ENCODE results near the gene RAB6A.
"Not testable (repeated sequence)": the region's sequence is repeated elsewhere in the genome, so short reads cannot be mapped to it uniquely, and the experiment has no call there.

Gene RAB6A

GRCh38 chr11:73743045-73743444 is 17.8 kb downstream of the RAB6A start:
- TF ChIP-seq CTCF (IDR thresholded peaks at IDR 0.05; ENCODE audit: poor library complexity, severe bottlenecking) = no peak
- H3K36me3 ChIP-seq (ENCODE audit: low read depth) = peaks cover 2% of the 10 kb centered on the region; the same call in 1 of the 2 replicates
- no peak overlapping the region for H3K4me3 ChIP-seq (ENCODE audit: severe bottlenecking)
- DNase-seq (ENCODE audit: low spot score) (no peak), ATAC-seq (ENCODE audit: low read depth) (no peak)
- H3K4me1 ChIP-seq (ENCODE audit: insufficient read depth, poor library complexity, severe bottlenecking) = peaks cover 3% of the 10 kb centered on the region
- H3K9me3 ChIP-seq (ENCODE audit: severe bottlenecking) = no peaks in the 10 kb centered on the region
- H3K27me3 ChIP-seq (ENCODE audit: insufficient read depth, poor library complexity, severe bottlenecking) = no peaks in the 10 kb centered on the region
- H3K27ac ChIP-seq (ENCODE audit: poor library complexity, severe bottlenecking) = no peak overlapping the region

- not testable (repeated sequence) for H3K9me3 ChIP-seq (ENCODE audit: severe bottlenecking); H3K4me3 ChIP-seq (ENCODE audit: severe bottlenecking); H3K4me1 ChIP-seq (ENCODE audit: insufficient read depth, poor library complexity, severe bottlenecking); DNase-seq (ENCODE audit: low spot score); H3K27me3 ChIP-seq (ENCODE audit: insufficient read depth, poor library complexity, severe bottlenecking); H3K27ac ChIP-seq (ENCODE audit: poor library complexity, severe bottlenecking); ATAC-seq (ENCODE audit: low read depth)
- H3K36me3 ChIP-seq (ENCODE audit: low read depth) = peaks cover 19% of the 10 kb centered on the region
These were observed 24.9 kb downstream of the RAB6A start for GRCh38 chr11:73735959-73736358.

- Histone ChIP-seq H3K27me3 (ENCODE audit: insufficient read depth, poor library complexity, severe bottlenecking) (no peaks in the 10 kb centered on the region), H3K4me3 (ENCODE audit: severe bottlenecking) (no peak overlapping the region), H3K4me1 (ENCODE audit: insufficient read depth, poor library complexity, severe bottlenecking) (no peaks in the 10 kb centered on the region), H3K27ac (ENCODE audit: poor library complexity, severe bottlenecking) (no peak overlapping the region), H3K9me3 (ENCODE audit: severe bottlenecking) (no peaks in the 10 kb centered on the region), H3K36me3 (ENCODE audit: low read depth) (peaks cover 29% of the 10 kb centered on the region)
- DNase-seq (ENCODE audit: low spot score) (no peak), ATAC-seq (ENCODE audit: low read depth) (no peak)
- TF ChIP-seq CTCF (IDR thresholded peaks at IDR 0.05; ENCODE audit: poor library complexity, severe bottlenecking) = no peak
These were observed 25.9 kb downstream of the RAB6A start for GRCh38 chr11:73734993-73735392.

GRCh38 chr11:73734011-73734410 is 26.9 kb downstream of the RAB6A start:
- not testable (repeated sequence) for H3K4me3 ChIP-seq (ENCODE audit: severe bottlenecking); H3K27me3 ChIP-seq (ENCODE audit: insufficient read depth, poor library complexity, severe bottlenecking); H3K4me1 ChIP-seq (ENCODE audit: insufficient read depth, poor library complexity, severe bottlenecking); H3K9me3 ChIP-seq (ENCODE audit: severe bottlenecking); H3K27ac ChIP-seq (ENCODE audit: poor library complexity, severe bottlenecking); DNase-seq (ENCODE audit: low spot score); ATAC-seq (ENCODE audit: low read depth)
- H3K36me3 ChIP-seq (ENCODE audit: low read depth) = peaks cover 35% of the 10 kb centered on the region

- not testable (repeated sequence) for ATAC-seq (ENCODE audit: low read depth)
These were observed 27.9 kb downstream of the RAB6A start for GRCh38 chr11:73732936-73733335.

GRCh38 chr11:73729594-73730206 is 31.2 kb downstream of the RAB6A start:
- Histone ChIP-seq H3K4me3 (ENCODE audit: severe bottlenecking) (no peak overlapping the region), H3K36me3 (ENCODE audit: low read depth) (peaks cover 44% of the 10 kb centered on the region), H3K4me1 (ENCODE audit: insufficient read depth, poor library complexity, severe bottlenecking) (no peaks in the 10 kb centered on the region), H3K9me3 (ENCODE audit: severe bottlenecking) (no peaks in the 10 kb centered on the region), H3K27me3 (ENCODE audit: insufficient read depth, poor library complexity, severe bottlenecking) (no peaks in the 10 kb centered on the region), H3K27ac (ENCODE audit: poor library complexity, severe bottlenecking) (no peak overlapping the region)
- no peak for DNase-seq (ENCODE audit: low spot score)
- TF ChIP-seq CTCF (IDR thresholded peaks at IDR 0.05; ENCODE audit: poor library complexity, severe bottlenecking) = peak; percentile 22
- ATAC-seq (ENCODE audit: low read depth) = peak; percentile 48; the same call in 2 of the 3 replicates

More at GRCh38 chr11:73732936-73733335, 27.9 kb downstream of the RAB6A start:
- not testable (repeated sequence) for H3K27ac ChIP-seq (ENCODE audit: poor library complexity, severe bottlenecking); H3K9me3 ChIP-seq (ENCODE audit: severe bottlenecking); H3K27me3 ChIP-seq (ENCODE audit: insufficient read depth, poor library complexity, severe bottlenecking); H3K4me3 ChIP-seq (ENCODE audit: severe bottlenecking); H3K4me1 ChIP-seq (ENCODE audit: insufficient read depth, poor library complexity, severe bottlenecking); DNase-seq (ENCODE audit: low spot score)
- peaks cover 43% of the 10 kb centered on the region for H3K36me3 ChIP-seq (ENCODE audit: low read depth)
